GM21737 (cell line): Measurements from ENCODE around the gene ITGAL.
"Not testable (repeated sequence)": the region's sequence is repeated elsewhere in the genome, so short reads cannot be mapped to it uniquely, and the experiment has no call there.

ENCODE experiments used
- ATAC-seq: cut with Tn5 transposase; IDR thresholded peaks from one replicate; pipeline ENCODE4 v1.9.1; 2021; ENCODE audit warnings: mild to moderate bottlenecking, moderate library complexity; ENCODE audit not compliant: unreplicated experiment

ITGAL gene

GRCh38 chr16:30472328-30472942 lies at the start of gene ITGAL:
TSS of gene ITGAL (plus strand) at chr16:30472742. CDS start at chr16:30472838, 96 bp downstream.
- ATAC-seq, result peak; percentile 48

- ATAC-seq, result no peak
Measured at GRCh38 chr16:30428055-30428454, 44.5 kb upstream of the ITGAL start.

- no peak for ATAC-seq
Measured at GRCh38 chr16:30429418-30429677, 43.2 kb upstream of the ITGAL start.

GRCh38 chr16:30429678-30430427 lies 42.7 kb upstream of the ITGAL start, which contains the start of gene DCTPP1:
TSS of gene DCTPP1 (minus strand) at chr16:30430030. CDS start at chr16:30429980, 50 bp downstream.
- peak; percentile 97 for ATAC-seq

GRCh38 chr16:30430428-30430970 lies 42.0 kb upstream of the ITGAL start:
- peak; percentile 4 for ATAC-seq

- ATAC-seq, result no peak
Measured at GRCh38 chr16:30434852-30435251, 37.7 kb upstream of the ITGAL start.

- no peak for ATAC-seq
Measured at GRCh38 chr16:30437511-30438046, 35.0 kb upstream of the ITGAL start.

GRCh38 chr16:30438835-30439234 lies 33.7 kb upstream of the ITGAL start:
- ATAC-seq, result no peak

- ATAC-seq, result no peak
Measured at GRCh38 chr16:30439720-30440348, 32.7 kb upstream of the ITGAL start.

GRCh38 chr16:30443631-30444030 lies 28.9 kb upstream of the ITGAL start:
- no peak for ATAC-seq

- ATAC-seq, result no peak
Measured at GRCh38 chr16:30444231-30445148, 28.1 kb upstream of the ITGAL start.

GRCh38 chr16:30445149-30445407 lies 27.5 kb upstream of the ITGAL start:
- ATAC-seq, result no peak

- peak; percentile 79 for ATAC-seq
Measured at GRCh38 chr16:30445408-30446202, 26.9 kb upstream of the ITGAL start, which contains the start of gene SEPHS2. TSS of gene SEPHS2 (minus strand) at chr16:30445874. CDS start at chr16:30445727, 147 bp downstream.

- ATAC-seq, result no peak
Measured at GRCh38 chr16:30446203-30446595, 26.3 kb upstream of the ITGAL start.

GRCh38 chr16:30447512-30448226 lies 24.9 kb upstream of the ITGAL start:
- no peak for ATAC-seq

GRCh38 chr16:30449116-30449435 lies 23.5 kb upstream of the ITGAL start:
- ATAC-seq, result no peak

- not testable (repeated sequence) for ATAC-seq
Measured at GRCh38 chr16:30452709-30453580, 19.6 kb upstream of the ITGAL start.

GRCh38 chr16:30456302-30456701 lies 16.2 kb upstream of the ITGAL start:
- ATAC-seq, result no peak
